Measurements from ENCODE around the gene CCNE1.

The CCNE1 gene

GRCh38 chr19:29811125-29812079, at the start of gene CCNE1:
Gene CCNE1 (plus strand): TSS chr19:29811991. CDS start chr19:29812556, 565 bp downstream.
- DNase-seq (ENCODE audit: low spot score), result peak; percentile 91

GRCh38 chr19:29763196-29763595, 48.6 kb upstream of the CCNE1 start:
- no peak for DNase-seq (ENCODE audit: low spot score)

- no peak for DNase-seq (ENCODE audit: low spot score)
These were observed 47.4 kb upstream of the CCNE1 start for GRCh38 chr19:29764361-29764760.

DNA sequence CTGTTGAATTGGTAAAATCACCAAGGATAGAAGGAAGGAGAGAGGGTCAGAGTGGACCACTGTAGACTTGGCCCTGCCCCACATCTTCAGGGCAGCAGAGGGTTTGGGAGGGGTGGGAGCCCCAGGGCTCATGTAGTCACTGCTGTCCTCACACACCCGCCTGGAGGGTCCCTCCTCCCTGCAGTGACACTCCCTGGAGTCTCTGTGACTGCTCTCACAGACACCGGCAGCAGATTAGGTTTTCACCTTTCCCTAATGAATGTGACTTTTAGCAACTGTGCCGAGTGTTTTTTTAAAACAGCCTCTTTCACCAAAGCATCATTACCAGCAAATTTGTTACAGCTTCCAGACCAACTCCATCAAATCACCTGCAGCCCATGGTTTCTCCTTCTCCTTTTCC, 45.7 kb upstream of the CCNE1 start:
- no peak for DNase-seq (ENCODE audit: low spot score)

- DNase-seq (ENCODE audit: low spot score), result no peak
These were observed 44.6 kb upstream of the CCNE1 start for GRCh38 chr19:29767039-29767735.

DNA sequence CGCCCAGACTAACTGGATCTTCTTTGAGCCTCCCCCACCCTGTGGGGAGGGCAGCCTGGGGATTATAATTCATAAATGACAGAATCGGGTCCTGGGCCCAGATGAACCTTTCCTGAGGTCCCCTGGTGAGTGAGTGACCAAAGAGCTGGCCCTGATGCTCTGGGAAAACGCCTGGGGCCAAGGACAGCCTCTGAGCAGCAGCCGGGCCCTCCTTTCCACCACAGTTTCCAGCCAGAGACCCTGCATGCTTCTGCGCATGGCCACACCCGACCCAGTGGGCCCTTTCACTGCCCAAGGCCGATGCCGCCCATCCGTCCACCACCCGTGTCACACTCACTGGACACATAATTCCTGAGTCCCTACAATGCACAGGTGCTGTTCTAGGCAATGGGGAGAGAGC, 43.6 kb upstream of the CCNE1 start:
- no peak for DNase-seq (ENCODE audit: low spot score)

DNA sequence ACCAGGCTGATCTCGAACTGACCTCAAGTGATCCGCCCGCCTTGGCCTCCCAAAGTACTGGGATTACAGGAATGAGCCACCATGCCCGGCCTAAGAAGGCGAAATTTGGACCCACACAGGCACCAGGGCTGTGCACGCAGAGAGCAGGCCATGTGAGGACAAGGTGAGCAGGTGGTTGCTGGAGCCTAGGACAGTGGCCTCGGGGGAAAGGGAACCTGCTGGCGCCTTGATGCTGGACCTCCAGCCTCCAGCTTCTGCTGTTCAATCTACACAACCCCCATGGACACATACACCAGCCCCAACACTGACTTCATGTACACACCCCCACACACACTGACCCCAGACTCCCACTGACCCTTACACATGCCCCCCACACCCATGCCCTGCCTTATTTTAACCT, 41.8 kb upstream of the CCNE1 start:
- no peak for DNase-seq (ENCODE audit: low spot score)

DNA sequence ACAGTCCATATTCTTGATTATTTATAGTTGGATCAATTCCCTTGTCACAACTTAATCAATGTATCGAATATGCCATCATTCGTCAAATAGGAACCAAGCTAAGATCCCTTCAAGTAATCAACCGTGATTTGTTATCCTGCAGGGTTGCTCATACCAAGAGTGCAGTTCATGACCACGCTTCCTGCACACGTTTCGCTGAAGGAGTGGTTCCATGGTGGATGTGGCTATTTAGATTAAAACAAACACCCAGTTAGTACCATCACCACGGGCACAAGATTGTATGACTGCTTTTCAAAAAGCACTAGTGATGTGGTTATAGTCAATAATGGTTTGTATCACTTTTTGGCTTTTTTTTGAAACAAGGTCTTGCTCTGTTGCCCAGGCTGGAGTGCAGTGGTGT, 41.1 kb upstream of the CCNE1 start:
- DNase-seq (ENCODE audit: low spot score), result no peak

DNA sequence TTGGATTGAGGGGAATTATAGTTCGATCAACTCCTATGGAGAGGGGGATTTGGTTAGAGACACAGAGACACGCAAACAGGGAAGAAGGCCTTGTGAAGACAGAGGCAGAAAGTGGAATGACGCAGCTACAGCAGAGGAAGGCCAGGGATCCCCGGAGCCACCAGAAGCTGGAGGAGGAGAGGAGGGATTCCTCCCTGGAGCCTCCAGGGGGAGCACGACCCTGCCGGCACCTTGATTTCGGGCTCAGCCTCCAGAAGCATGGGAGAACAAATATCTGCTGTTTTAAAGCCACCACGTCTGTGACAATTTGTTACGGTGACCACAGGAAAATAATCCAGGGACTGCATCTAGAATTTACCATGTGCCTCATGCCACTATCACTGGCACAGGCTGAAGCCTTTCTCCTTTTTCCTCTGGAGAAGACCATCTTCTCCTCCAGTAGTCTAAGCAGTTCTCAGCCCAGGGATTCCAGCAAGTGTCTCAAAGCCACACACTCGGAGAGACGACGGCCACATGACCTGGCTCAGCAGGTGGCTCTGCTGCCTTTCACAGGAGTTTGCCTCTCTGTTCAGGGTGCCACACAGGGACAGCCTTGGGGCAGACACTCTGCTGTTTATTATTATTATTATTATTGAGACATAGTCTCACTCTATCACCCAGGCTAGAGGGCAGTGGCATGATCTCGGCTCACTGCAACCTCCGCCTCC, 39.9 kb upstream of the CCNE1 start:
- DNase-seq (ENCODE audit: low spot score), result peak; percentile 78

- DNase-seq (ENCODE audit: low spot score), result no peak
These were observed 39.1 kb upstream of the CCNE1 start for GRCh38 chr19:29772696-29773095.

GRCh38 chr19:29773141-29773540, 38.6 kb upstream of the CCNE1 start:
- no peak for DNase-seq (ENCODE audit: low spot score)

DNA sequence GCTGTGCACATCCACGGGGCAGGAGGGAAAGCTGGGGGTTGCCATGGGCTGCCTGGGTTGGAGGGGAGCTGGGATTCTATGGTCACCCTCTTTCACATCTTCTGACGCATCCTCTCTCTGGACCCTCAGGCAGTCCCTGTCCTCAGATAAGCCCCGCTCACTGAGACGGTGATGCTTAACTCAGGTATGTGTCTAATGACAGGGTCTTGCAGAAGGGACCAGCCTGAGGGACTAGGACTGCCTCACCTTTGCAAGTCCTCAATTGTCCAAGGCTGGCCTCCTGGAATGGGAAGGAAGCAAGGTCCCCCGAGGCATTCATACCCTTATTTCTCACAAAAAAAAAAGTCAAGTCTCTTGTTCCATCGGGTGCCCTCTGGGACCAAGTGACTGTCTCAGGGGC, 37.7 kb upstream of the CCNE1 start:
- DNase-seq (ENCODE audit: low spot score), result no peak

DNA sequence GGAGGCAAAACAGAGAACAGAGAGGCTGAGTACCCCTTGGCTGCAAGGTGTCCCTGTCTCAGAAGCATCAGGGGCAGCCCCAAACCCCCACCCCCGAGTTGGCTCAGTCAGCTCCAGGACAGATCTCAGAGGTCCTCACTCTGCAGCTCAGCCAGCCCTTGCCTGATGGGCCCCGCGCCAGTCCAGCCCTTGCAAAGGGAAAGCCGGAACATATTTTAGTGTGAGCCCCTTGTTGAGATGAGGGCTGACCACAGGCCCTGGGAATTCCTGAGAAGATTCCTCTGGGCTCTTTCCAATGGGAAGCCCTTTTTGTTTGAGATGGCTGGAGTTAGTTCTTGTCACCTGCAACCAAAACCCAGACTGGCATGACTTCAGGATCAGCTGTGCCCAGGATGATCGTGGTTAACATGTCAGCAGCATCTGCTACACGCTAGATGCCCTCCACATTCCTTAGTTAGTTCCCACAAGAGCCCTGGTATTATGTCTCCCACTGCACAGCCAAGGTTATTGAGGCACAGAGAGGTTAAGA, 33.9 kb upstream of the CCNE1 start:
- DNase-seq (ENCODE audit: low spot score), result no peak

GRCh38 chr19:29779921-29780320, 31.9 kb upstream of the CCNE1 start:
- no peak for DNase-seq (ENCODE audit: low spot score)

- no peak for DNase-seq (ENCODE audit: low spot score)
These were observed 30.2 kb upstream of the CCNE1 start for GRCh38 chr19:29781386-29782259.

DNA sequence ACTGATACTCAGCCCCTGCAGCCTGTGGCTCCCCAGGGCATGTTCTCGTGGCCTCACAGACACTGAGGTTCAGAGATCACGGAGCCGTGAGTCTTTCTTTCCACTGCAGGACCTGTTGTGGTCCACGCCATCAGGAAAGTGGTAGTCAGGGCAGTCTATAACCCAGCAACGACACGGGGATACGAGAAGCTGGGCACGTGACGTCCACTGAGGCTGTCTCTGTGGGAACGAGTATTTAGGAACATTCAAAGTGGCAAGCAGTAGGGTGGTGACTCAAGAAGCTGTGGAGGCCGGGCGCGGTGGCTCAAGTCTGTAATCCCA, 29.6 kb upstream of the CCNE1 start:
- DNase-seq (ENCODE audit: low spot score), result no peak

DNA sequence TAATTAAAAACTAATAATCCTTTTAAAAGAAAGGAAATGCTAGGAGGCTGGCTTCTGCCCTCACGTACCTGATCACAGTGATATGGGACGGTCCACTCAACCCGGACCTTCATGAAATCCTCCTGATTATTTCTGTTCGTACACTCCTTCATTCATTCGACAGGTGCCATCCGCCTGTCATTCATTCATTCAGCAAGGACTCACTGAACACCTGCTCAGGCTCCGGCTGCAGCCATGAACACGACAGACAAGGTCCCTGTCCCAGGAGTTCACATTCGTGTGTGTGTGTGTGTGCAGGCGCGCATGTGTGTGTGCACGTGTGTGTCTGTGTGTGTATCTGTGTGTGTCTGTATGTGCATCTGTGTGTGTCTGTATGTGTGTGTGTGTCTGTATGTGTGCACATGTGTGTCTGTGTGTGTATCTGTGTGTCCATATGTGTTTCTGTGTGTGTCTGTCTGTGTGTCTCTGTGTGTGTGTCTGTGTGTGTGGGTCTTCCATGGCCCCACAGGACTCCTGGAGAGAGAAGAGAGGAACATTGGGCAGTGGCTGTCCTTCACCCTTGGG, 28.1 kb upstream of the CCNE1 start:
- DNase-seq (ENCODE audit: low spot score), result no peak

- no peak for DNase-seq (ENCODE audit: low spot score)
These were observed 27.1 kb upstream of the CCNE1 start for GRCh38 chr19:29784598-29785223.

DNA sequence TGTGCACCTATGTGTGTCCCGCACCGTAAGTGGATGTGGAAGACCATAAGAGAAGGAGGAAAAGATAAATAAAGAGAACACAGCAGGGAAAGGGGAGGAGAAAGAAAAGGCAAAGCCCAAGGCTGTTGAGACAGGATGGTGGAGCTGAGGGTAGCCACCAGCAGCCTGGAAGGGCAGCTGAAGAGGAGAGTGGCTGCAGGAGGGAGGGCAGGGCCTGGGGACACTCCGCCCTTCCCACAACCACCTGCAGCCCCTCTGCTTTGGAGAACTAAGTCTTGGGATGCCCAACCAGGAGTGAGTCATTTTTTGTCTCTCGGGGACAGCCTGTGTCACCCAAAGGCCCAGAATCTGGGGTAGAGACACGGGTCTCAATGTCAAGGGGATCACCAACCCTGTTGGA, 26.4 kb upstream of the CCNE1 start:
- DNase-seq (ENCODE audit: low spot score), result no peak

GRCh38 chr19:29785955-29786589, 25.7 kb upstream of the CCNE1 start:
- DNase-seq (ENCODE audit: low spot score), result no peak

Measured in ecto neural progenitor cell (in vitro differentiated cells).